Measurements from ENCODE around the gene PRRG2.
"Not testable (repeated sequence)": the region's sequence is repeated elsewhere in the genome, so short reads cannot be mapped to it uniquely, and the experiment has no call there.

The PRRG2 gene

GRCh38 chr19:49613374-49613773, 32.3 kb downstream of the PRRG2 start:
- no peak for DNase-seq

GRCh38 chr19:49614096-49614833, 33.1 kb downstream of the PRRG2 start:
- peak; percentile 68 for DNase-seq

- no peak for DNase-seq
Measured at GRCh38 chr19:49615861-49616260, 34.7 kb downstream of the PRRG2 start.

GRCh38 chr19:49616532-49616931, 35.4 kb downstream of the PRRG2 start:
- DNase-seq, result no peak

- no peak for DNase-seq
Measured at GRCh38 chr19:49616945-49617344, 35.8 kb downstream of the PRRG2 start.

GRCh38 chr19:49617860-49618259, 36.7 kb downstream of the PRRG2 start:
- not testable (repeated sequence) for DNase-seq

- DNase-seq, result no peak
Measured at GRCh38 chr19:49624967-49625910, 44.1 kb downstream of the PRRG2 start.

- DNase-seq, result no peak
Measured at GRCh38 chr19:49626226-49626625, 45.1 kb downstream of the PRRG2 start.

- DNase-seq, result no peak
Measured at GRCh38 chr19:49629659-49630058, 48.5 kb downstream of the PRRG2 start.

- DNase-seq, result no peak
Measured at GRCh38 chr19:49631014-49631588, 50.0 kb downstream of the PRRG2 start.

GRCh38 chr19:49631610-49632192, 50.6 kb downstream of the PRRG2 start:
- DNase-seq, result no peak

- no peak for DNase-seq
Measured at GRCh38 chr19:49632576-49632975, 51.5 kb downstream of the PRRG2 start.

- not testable (repeated sequence) for DNase-seq
Measured at GRCh38 chr19:49633273-49633672, 52.2 kb downstream of the PRRG2 start.

GRCh38 chr19:49635530-49636232, 54.6 kb downstream of the PRRG2 start:
- no peak for DNase-seq

- no peak for DNase-seq
Measured at GRCh38 chr19:49636233-49636932, 55.3 kb downstream of the PRRG2 start.

GRCh38 chr19:49637821-49638738, 57.0 kb downstream of the PRRG2 start:
- no peak for DNase-seq

GRCh38 chr19:49639401-49640112, 58.4 kb downstream of the PRRG2 start:
- no peak for DNase-seq

- DNase-seq, result peak; percentile 100
Measured at GRCh38 chr19:49640113-49640898, 59.2 kb downstream of the PRRG2 start, which contains the start of gene RRAS. Gene RRAS (minus strand): TSS chr19:49640143. CDS start chr19:49640098, 45 bp downstream.
